B cell (primary cell): ENCODE data around the gene ASPHD2. TPM values are rescaled to one million over a fixed set of nuclear protein-coding genes. Genes with fewer than 3 reads are reported as not detected.

Experiments
- ATAC-seq: fragments of 200-7000 bp; cut with Tn5 transposase; one replicate; pipeline ENCODE4 v1.10.0; 2021; ENCODE audit warnings: low read depth, mild to moderate bottlenecking, moderate number of reproducible peaks, moderate library complexity
- CTCF ChIA-PET: fragments of 350-600 bp; sonication (Branson Sonifier 250); formaldehyde crosslinking; loops from one replicate; lab custom pipeline; 2021; ENCODE audit warnings: antibody characterized with exemption, inconsistent platforms; lab: Charles Lee
- POLR2A ChIA-PET: fragments of 350-600 bp; sonication (Branson Sonifier 250); formaldehyde crosslinking; loops from one replicate; lab custom pipeline; 2021; ENCODE audit warnings: antibody characterized with exemption; lab: Charles Lee
- DNase-seq: peaks from one replicate; pipeline ENCODE4 v3.0.0; 2013
- H2AFZ ChIP-seq: 2 replicates; pipeline ENCODE4 v1.6.1; 2012; ENCODE audit warnings: mild to moderate bottlenecking, low read depth, low read length; ENCODE audit not compliant: insufficient read depth, poor library complexity, severe bottlenecking
- H3K27ac ChIP-seq, 2 donors: 1 replicate in 1 of 2; 2 replicates in 1 of 2; pipeline ENCODE4 v1.5.1; 2012 to 2013; ENCODE audit warnings: low read length in 2 of 2, mild to moderate bottlenecking in 2 of 2, moderate library complexity in 1 of 2
- H3K27me3 ChIP-seq, 4 experiments: fragments of 200-600 bp in 1 of 4; sonication (generic) in 1 of 4; replicated peaks in 1 of 4; 1 replicate in 2 of 4; 2 replicates in 2 of 4; pipeline versions ENCODE4 v1.6.1 to v1.7.0; 2013 to 2016; ENCODE audit warnings: low read length in 3 of 4, mild to moderate bottlenecking in 2 of 4, mixed read lengths in 1 of 4, moderate library complexity in 1 of 4; ENCODE audit not compliant: insufficient read depth in 4 of 4, control insufficient read depth in 3 of 4; ENCODE audit errors: control extremely low read depth in 1 of 4
- H3K36me3 ChIP-seq, 2 experiments: replicated peaks in 1 of 2; 1 replicate in 1 of 2; 2 replicates in 1 of 2; pipeline versions ENCODE4 v1.6.1 to v1.7.1; 2013; ENCODE audit warnings: low read length in 1 of 2; ENCODE audit not compliant: insufficient read depth in 2 of 2, control insufficient read depth in 1 of 2; ENCODE audit errors: control extremely low read depth in 1 of 2, extremely low read depth in 1 of 2
- H3K4me1 ChIP-seq, 2 donors: fragments of 200-600 bp in 1 of 2; sonication (generic) in 1 of 2; 1 replicate in 1 of 2; 2 replicates in 1 of 2; pipeline versions ENCODE4 v1.5.1 to v1.6.1; 2013 to 2017; ENCODE audit warnings: low read length in 2 of 2; ENCODE audit not compliant: control insufficient read depth in 2 of 2, insufficient read depth in 2 of 2
- H3K4me2 ChIP-seq: replicated peaks from 2 replicates; pipeline ENCODE3; 2012; ENCODE audit warnings: mild to moderate bottlenecking, low read depth, low read length; ENCODE audit not compliant: poor library complexity, severe bottlenecking
- H3K4me3 ChIP-seq, 5 experiments: fragments of 200-600 bp in 1 of 5; sonication (generic) in 1 of 5; 1 replicate in 3 of 5; 2 replicates in 2 of 5; pipeline versions ENCODE4 v1.5.1 to v1.7.0; 2011 to 2016; ENCODE audit warnings: low read length in 4 of 5, mild to moderate bottlenecking in 4 of 5, low read depth in 2 of 5, control low read depth in 1 of 5, moderate library complexity in 1 of 5; ENCODE audit not compliant: insufficient read depth in 1 of 5; ENCODE audit errors: control extremely low read depth in 1 of 5, extremely low read depth in 1 of 5
- H3K79me2 ChIP-seq: fragments of 200-600 bp; sonication (generic); one replicate; pipeline ENCODE4 v1.6.0; 2016; ENCODE audit warnings: low read length; ENCODE audit not compliant: control insufficient read depth, insufficient read depth
- H3K9ac ChIP-seq: fragments of 200-600 bp; sonication (generic); 2 replicates; pipeline ENCODE4 v1.6.1; 2017; ENCODE audit warnings: mild to moderate bottlenecking, low read length, moderate library complexity
- H3K9me3 ChIP-seq, 3 donors: one replicate each; pipeline versions ENCODE4 v1.6.1 to v1.7.1; 2013; ENCODE audit warnings: low read length in 2 of 3; ENCODE audit not compliant: control insufficient read depth in 2 of 3, insufficient read depth in 1 of 3; ENCODE audit errors: control extremely low read depth in 1 of 3
- H4K20me1 ChIP-seq: 2 replicates; pipeline ENCODE4 v1.6.0; 2012; ENCODE audit warnings: mild to moderate bottlenecking, low read length; ENCODE audit not compliant: insufficient read depth, control insufficient read depth, poor library complexity, severe bottlenecking
- H3K27ac Mint-ChIP-seq: one replicate; pipeline ENCODE4 v1.8.0; 2021; ENCODE audit warnings: mixed read lengths
- H3K27me3 Mint-ChIP-seq: one replicate; pipeline ENCODE4 v1.8.0; 2021; ENCODE audit warnings: mixed read lengths
- H3K4me1 Mint-ChIP-seq: one replicate; pipeline ENCODE4 v1.8.0; 2021; ENCODE audit warnings: mixed read lengths
- H3K4me3 Mint-ChIP-seq: one replicate; pipeline ENCODE4 v1.8.0; 2021; ENCODE audit warnings: mixed read lengths
- H3K9me3 Mint-ChIP-seq: one replicate; pipeline ENCODE4 v1.8.0; 2022; ENCODE audit warnings: mixed read lengths; ENCODE audit not compliant: insufficient read depth
- EZH2 ChIP-seq: IDR thresholded peaks from 2 replicates; pipeline ENCODE4 v1.6.1; 2012; ENCODE audit warnings: borderline replicate concordance, low read depth, mild to moderate bottlenecking, moderate library complexity, low read length; ENCODE audit not compliant: insufficient read depth, poor library complexity, severe bottlenecking
- WGBS: methylation state at CpG from one replicate; pipeline ENCODE4 v1.1.5; 2013; ENCODE audit warnings: missing lambda C conversion rate; ENCODE audit not compliant: insufficient coverage; 5-methylcytosine and 5-hydroxymethylcytosine counted together
- intact Hi-C: fragments of 100-400 bp; cut with micrococcal nuclease; formaldehyde crosslinking; loops from one replicate; pipeline ENCODE4 v1.10.0; 2022
- polyA plus RNA-seq: library from polyadenylated mRNA; depleted of rRNA; stranded (reverse); fragments of >200 nt; gene quantifications from 2 replicates; pipeline ENCODE4 v1.2.3, GENCODE V29; 2012
- total RNA-seq, 2 donors: library from RNA; stranded (reverse); fragments of 120-200 nt in 1 of 2; gene quantifications; 1 replicate in 1 of 2; 2 replicates in 1 of 2; pipeline versions ENCODE4 v1.2.3 to v1.2.4, GENCODE V29; 2013 to 2022
- TF ChIP-seq, protein P1 (sequence below): fragments of 200-600 bp; IDR thresholded peaks from one replicate; pipeline ENCODE4 v1.8.0; 2022; ENCODE audit warnings: antibody characterized with exemption, mild to moderate bottlenecking

Gene ASPHD2
- total and polyA plus RNA-seq, 2 donors (not counting 1 experiment from before 2014, with no cell fraction given) = 5.7 to 7.3 TPM

DNA sequence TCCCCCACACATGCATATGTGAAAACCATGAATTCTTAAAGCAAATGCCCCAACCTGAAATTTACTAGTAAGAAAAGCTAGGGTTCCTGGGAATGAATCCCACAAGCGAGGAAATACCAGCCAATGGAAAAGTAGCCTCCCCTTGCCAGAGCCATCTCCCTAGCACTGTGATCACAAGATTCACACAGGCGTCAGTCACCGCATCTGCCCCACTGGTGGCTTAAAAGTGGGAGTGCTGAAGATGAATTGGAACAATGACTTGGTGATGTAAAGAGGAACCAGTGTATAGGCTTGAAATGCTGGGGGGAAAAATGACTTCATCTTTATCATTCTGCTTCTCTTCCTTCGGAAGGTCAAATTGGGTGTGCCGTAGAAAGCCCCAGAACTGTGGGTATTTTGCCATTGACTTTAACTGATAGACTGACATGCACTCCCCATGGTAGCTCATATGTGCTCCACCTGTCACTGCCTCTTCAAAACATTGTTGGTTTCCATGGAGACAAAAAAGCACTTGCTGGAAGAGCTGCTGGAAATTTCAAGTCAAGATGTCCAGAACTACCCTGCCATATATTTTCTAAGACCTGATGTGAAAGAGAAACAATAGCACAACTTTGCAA is 19.2 kb upstream of the ASPHD2 start:
- ChIA-PET POLR2A (no interaction called here), CTCF (no interaction called here)
- no peak for DNase-seq
- Mint-ChIP-seq H3K4me3 (no peak overlapping the region), H3K27ac (no peak overlapping the region), H3K9me3 (no peaks in the 10 kb centered on the region), H3K4me1 (peaks cover 2% of the 10 kb centered on the region), H3K27me3 (peaks cover 11% of the 10 kb centered on the region)
- no peak overlapping the region for H3K27ac ChIP-seq
- intact Hi-C loops = no loop called here
- TF ChIP-seq EZH2 = no peak
- TF ChIP-seq, protein P1, sequence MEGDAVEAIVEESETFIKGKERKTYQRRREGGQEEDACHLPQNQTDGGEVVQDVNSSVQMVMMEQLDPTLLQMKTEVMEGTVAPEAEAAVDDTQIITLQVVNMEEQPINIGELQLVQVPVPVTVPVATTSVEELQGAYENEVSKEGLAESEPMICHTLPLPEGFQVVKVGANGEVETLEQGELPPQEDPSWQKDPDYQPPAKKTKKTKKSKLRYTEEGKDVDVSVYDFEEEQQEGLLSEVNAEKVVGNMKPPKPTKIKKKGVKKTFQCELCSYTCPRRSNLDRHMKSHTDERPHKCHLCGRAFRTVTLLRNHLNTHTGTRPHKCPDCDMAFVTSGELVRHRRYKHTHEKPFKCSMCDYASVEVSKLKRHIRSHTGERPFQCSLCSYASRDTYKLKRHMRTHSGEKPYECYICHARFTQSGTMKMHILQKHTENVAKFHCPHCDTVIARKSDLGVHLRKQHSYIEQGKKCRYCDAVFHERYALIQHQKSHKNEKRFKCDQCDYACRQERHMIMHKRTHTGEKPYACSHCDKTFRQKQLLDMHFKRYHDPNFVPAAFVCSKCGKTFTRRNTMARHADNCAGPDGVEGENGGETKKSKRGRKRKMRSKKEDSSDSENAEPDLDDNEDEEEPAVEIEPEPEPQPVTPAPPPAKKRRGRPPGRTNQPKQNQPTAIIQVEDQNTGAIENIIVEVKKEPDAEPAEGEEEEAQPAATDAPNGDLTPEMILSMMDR = no peak
- no peak overlapping the region for H3K4me3 ChIP-seq
- no peaks in the 10 kb centered on the region for H3K36me3 ChIP-seq
- no peak overlapping the region for H3K4me2 ChIP-seq
- no peak overlapping the region for H2AFZ ChIP-seq
- peaks cover 4 to 5% of the 10 kb centered on the region in 2 donors for H3K4me1 ChIP-seq
- 100% methylated on average over 2 of the region's 5 CpGs for WGBS
- peaks cover 0 to 4% (median 0%) of the 10 kb centered on the region in 3 donors for H3K9me3 ChIP-seq
- ATAC-seq = no peak
- peaks cover 0 to 5% (median 2%) of the 10 kb centered on the region in 4 experiments for H3K27me3 ChIP-seq
- no peaks in the 10 kb centered on the region for H4K20me1 ChIP-seq
- no peak overlapping the region for H3K9ac ChIP-seq
- H3K79me2 ChIP-seq = no peaks in the 10 kb centered on the region

GRCh38 chr22:26410386-26410785 is 18.7 kb upstream of the ASPHD2 start:
- Mint-ChIP-seq H3K27me3 (peaks cover 11% of the 10 kb centered on the region), H3K4me3 (no peak overlapping the region), H3K9me3 (no peaks in the 10 kb centered on the region), H3K4me1 (no peaks in the 10 kb centered on the region), H3K27ac (no peak overlapping the region)
- no peak overlapping the region for H3K4me2 ChIP-seq
- no peak overlapping the region for H3K9ac ChIP-seq
- ChIA-PET POLR2A (interaction anchor here (0.8 kb wide), 1 partner anchor 20 kb away, joined by 3 read pairs; no protein-coding TSS in a partner anchor), CTCF (interaction anchor here (0.7 to 1.0 kb wide), 2 partner anchors 50 to 52 kb away, joined by 3 read pairs; no protein-coding TSS in a partner anchor)
- no peak overlapping the region for H3K4me3 ChIP-seq
- no peak overlapping the region for H2AFZ ChIP-seq
- H3K27ac ChIP-seq = no peak overlapping the region
- H3K4me1 ChIP-seq = no peaks in the 10 kb centered on the region
- H3K9me3 ChIP-seq = peaks cover 0 to 4% (median 0%) of the 10 kb centered on the region in 3 donors
- DNase-seq (no peak), ATAC-seq (no peak)
- no peaks in the 10 kb centered on the region for H3K79me2 ChIP-seq
- 100% methylated on average over 1 of the region's 5 CpGs for WGBS
- H3K36me3 ChIP-seq = no peaks in the 10 kb centered on the region
- peaks cover 0 to 5% (median 2%) of the 10 kb centered on the region in 4 experiments for H3K27me3 ChIP-seq
- intact Hi-C loops = no loop called here
- no peaks in the 10 kb centered on the region for H4K20me1 ChIP-seq
- no peak for TF ChIP-seq EZH2
- TF ChIP-seq, protein P1 = no peak
